ENCODE measurements around the gene IGF2BP2.

Gene IGF2BP2

DNA sequence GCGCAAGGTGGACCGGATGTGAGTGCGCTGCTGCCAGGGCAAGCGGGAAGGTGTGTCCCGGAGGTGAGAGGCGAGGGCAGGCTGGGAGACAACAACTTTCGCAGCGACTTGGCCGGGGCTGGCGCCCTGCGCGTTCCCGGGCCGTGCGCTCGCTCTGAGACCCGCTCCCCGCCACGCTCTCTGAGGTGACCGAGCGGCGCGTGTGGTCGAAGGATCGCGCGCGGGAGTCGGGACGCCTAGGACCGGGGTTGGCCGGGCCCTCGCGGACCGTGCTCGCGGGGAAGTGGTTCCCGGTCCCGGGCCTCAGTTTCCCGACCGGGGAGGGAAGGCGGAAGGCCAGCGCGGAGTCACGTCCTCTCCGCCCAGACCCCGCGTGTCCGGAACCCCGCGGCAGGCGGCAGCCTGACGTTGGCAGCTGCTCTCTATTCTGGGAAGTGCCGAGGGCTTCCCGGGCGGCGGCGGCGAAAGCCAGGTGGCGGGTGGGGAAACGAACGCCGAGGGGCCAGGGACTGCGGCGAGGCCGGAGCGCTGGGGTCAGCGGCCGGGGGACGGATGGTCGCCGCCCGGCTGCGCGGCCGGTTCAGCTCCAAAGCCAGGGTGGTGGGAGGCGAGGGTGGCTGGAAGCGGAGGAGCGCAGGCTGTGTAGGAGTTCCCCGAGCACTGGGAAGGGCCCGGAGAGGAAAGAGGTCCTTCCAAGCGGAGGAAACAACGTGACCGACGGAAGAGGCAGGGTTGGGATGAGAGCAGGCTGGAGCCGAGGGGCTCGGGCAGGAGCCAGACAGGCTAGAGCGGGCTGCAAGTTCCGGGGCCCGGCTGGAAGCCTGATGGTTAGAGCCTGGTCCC, 1.0 kb upstream of the IGF2BP2 start:
- TF ChIP-seq, protein P1, sequence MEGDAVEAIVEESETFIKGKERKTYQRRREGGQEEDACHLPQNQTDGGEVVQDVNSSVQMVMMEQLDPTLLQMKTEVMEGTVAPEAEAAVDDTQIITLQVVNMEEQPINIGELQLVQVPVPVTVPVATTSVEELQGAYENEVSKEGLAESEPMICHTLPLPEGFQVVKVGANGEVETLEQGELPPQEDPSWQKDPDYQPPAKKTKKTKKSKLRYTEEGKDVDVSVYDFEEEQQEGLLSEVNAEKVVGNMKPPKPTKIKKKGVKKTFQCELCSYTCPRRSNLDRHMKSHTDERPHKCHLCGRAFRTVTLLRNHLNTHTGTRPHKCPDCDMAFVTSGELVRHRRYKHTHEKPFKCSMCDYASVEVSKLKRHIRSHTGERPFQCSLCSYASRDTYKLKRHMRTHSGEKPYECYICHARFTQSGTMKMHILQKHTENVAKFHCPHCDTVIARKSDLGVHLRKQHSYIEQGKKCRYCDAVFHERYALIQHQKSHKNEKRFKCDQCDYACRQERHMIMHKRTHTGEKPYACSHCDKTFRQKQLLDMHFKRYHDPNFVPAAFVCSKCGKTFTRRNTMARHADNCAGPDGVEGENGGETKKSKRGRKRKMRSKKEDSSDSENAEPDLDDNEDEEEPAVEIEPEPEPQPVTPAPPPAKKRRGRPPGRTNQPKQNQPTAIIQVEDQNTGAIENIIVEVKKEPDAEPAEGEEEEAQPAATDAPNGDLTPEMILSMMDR (IDR thresholded peaks at IDR 0.05; ENCODE audit: poor library complexity, severe bottlenecking) = peak; percentile 7
- ATAC-seq (ENCODE audit: low read depth) (peak; percentile 34), DNase-seq (ENCODE audit: low spot score) (peak; percentile 81)
- H3K4me3 ChIP-seq (ENCODE audit: severe bottlenecking) = peak overlapping the region; percentile 95
- H3K27ac ChIP-seq (ENCODE audit: poor library complexity, severe bottlenecking) = peak overlapping the region; percentile 85
- H3K9me3 ChIP-seq (ENCODE audit: severe bottlenecking) = no peaks in the 10 kb centered on the region
- no peaks in the 10 kb centered on the region for H3K27me3 ChIP-seq (ENCODE audit: insufficient read depth, poor library complexity, severe bottlenecking)
- peaks cover 30% of the 10 kb centered on the region for H3K36me3 ChIP-seq (ENCODE audit: low read depth)
- peaks cover 19% of the 10 kb centered on the region for H3K4me1 ChIP-seq (ENCODE audit: insufficient read depth, poor library complexity, severe bottlenecking)

DNA sequence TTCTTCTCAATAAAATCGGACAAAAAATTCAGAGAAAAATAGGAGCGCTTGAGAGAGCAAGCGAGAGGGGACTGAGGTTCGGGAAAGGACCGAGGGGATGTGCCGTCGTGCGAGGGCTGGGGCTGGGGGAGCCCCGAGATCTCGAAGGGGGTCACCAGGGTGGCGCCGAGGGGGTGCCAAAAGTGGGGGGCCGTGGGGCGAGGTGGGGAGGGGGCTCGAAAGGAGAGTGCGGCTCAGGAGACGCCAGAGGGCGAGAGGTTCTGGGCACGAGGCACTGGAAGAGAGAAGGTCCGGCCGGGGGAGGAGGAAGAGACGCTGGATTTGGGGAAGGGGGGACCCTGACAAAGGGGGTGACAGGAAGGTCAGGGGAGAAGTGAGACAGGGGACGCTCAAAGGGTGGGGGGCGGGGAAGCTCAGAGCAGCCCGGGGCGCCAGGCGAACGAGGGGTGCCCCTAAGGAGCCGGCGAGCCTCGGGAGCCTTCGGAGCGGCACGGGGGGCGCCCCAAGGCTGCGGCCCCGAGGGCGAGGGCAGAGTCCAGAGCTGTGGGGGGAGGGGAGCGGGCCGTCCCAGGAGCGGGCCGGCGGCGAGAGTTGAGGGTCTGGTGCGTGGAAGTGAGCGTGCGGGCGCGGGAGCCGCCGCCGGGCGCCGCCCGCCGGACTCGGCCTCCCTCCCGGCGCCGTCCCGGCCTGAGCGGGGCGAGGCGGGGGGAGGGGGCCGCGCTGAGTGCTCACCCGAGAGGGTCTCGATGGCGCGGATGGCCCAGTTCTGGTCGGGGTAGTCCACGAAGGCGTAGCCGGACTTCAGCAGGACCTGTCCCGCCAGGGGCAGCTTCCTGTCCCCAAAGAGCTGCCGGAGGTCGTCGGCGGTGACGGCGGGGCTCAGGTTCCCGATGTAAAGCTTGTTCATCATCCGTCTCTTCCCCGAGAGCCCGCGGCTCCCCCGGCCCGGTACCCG, 514 bp downstream of the IGF2BP2 start:
- Histone ChIP-seq H3K36me3 (ENCODE audit: low read depth) (peaks cover 27% of the 10 kb centered on the region), H3K4me3 (ENCODE audit: severe bottlenecking) (peak overlapping the region; percentile 95), H3K27me3 (ENCODE audit: insufficient read depth, poor library complexity, severe bottlenecking) (no peaks in the 10 kb centered on the region), H3K4me1 (ENCODE audit: insufficient read depth, poor library complexity, severe bottlenecking) (peaks cover 34% of the 10 kb centered on the region), H3K9me3 (ENCODE audit: severe bottlenecking) (no peaks in the 10 kb centered on the region), H3K27ac (ENCODE audit: poor library complexity, severe bottlenecking) (peak overlapping the region; percentile 85)
- peak; percentile 19 for ATAC-seq (ENCODE audit: low read depth)
- TF ChIP-seq, protein P1 (IDR thresholded peaks at IDR 0.05; ENCODE audit: poor library complexity, severe bottlenecking) = no peak
- no peak for DNase-seq (ENCODE audit: low spot score)

DNA sequence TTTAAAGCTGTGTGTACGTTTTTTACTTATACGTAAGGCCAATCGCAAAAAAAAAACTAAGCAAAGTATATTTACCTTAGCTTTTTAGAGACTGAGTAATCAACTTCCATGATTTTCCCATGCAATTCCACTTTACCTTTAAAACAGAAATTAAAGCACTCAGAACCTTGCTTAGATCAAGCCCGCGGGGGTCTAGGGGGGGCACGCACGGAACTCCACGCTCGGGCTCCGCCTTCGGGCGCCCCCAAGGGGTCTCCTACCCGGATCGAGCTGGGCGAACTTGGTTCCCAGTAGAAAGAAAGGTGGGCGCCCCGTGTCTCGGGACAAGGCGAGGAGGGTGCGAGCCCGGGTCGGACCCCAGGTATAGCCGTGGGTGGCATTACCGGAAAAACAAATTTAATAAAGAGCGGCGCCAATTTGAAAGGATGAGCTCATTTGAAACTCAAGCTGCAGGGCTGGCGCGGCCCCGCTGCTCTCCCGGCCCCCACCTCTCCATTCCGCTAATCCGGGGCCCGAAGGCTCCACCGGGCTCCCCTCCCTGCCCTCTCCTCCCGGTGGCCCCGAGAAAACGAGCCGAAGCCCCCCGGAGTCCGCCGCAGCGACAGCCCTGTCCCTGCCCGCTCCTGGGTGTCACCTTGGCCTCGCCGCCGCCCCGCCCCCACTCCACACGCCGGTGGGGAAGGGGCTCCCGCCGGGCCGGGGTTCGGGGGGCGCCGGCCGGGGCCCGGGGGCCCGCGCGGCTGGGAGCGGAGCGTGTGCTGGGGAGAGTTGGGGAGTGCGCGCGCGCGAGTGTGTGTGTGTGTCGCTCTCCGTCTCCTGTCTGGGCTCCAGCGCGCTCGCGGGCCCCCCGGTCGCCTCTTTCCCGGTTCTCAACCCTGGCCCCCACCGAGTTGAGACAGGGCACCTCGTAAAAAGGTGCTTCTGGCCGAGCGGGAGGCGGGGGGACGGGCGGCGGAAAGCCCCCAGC, 1.5 kb downstream of the IGF2BP2 start:
- TF ChIP-seq, protein P1 (IDR thresholded peaks at IDR 0.05; ENCODE audit: poor library complexity, severe bottlenecking) = no peak
- Histone ChIP-seq H3K9me3 (ENCODE audit: severe bottlenecking) (no peaks in the 10 kb centered on the region), H3K4me3 (ENCODE audit: severe bottlenecking) (peak overlapping the region; percentile 95), H3K4me1 (ENCODE audit: insufficient read depth, poor library complexity, severe bottlenecking) (peaks cover 43% of the 10 kb centered on the region), H3K36me3 (ENCODE audit: low read depth) (peaks cover 23% of the 10 kb centered on the region), H3K27me3 (ENCODE audit: insufficient read depth, poor library complexity, severe bottlenecking) (no peaks in the 10 kb centered on the region), H3K27ac (ENCODE audit: poor library complexity, severe bottlenecking) (peak overlapping the region; percentile 85)
- DNase-seq (ENCODE audit: low spot score) (no peak), ATAC-seq (ENCODE audit: low read depth) (0 out of 3 replicates have a peak, but pooled peaks have one; percentile 13)

DNA sequence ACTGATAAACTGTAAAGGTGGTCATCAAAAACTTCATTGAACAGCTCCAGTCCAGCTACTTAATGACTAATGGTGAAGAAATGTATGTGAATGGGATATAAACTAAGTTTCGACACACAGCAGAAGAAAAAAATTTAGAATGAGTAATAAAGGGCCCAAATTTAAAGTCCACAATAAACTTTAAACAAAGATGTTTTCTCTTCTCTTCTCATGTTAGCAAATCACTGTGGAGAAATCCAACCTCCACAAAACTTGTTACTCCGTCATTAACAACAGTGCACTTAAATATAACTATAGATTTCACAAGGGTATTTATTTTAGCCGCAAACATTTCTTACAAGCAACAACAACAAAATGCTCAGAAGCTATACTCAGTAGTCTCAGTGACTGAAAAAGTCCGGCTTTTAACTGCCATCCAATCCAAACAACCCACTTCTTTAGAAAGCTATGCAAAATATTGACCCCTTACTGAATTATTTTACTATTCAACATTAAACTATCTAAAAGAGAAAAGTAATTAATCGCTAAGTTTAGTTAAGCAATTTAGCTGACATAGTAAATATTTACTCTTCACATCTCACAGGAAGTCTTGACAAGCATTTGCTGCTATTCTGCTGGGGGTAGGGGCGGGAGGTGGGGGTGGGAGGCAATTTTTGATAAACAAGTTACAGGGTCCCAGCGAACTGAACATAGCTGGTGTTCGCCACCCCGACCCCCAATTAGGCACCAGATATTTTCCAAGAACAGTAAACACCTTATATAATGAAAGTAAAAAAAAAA, 2.4 kb downstream of the IGF2BP2 start:
- Histone ChIP-seq H3K27ac (ENCODE audit: poor library complexity, severe bottlenecking) (peak overlapping the region; percentile 85), H3K27me3 (ENCODE audit: insufficient read depth, poor library complexity, severe bottlenecking) (no peaks in the 10 kb centered on the region), H3K4me1 (ENCODE audit: insufficient read depth, poor library complexity, severe bottlenecking) (peaks cover 53% of the 10 kb centered on the region), H3K4me3 (ENCODE audit: severe bottlenecking) (peak overlapping the region; percentile 95), H3K9me3 (ENCODE audit: severe bottlenecking) (no peaks in the 10 kb centered on the region), H3K36me3 (ENCODE audit: low read depth) (peaks cover 17% of the 10 kb centered on the region)
- TF ChIP-seq, protein P1 (IDR thresholded peaks at IDR 0.05; ENCODE audit: poor library complexity, severe bottlenecking) = no peak
- ATAC-seq (ENCODE audit: low read depth) (no peak), DNase-seq (ENCODE audit: low spot score) (no peak)

Measured in RWPE2 (cell line).